Measurements from ENCODE around the gene FAM229B.
"Not testable (repeated sequence)": the region's sequence is repeated elsewhere in the genome, so short reads cannot be mapped to it uniquely, and the experiment has no call there.

Gene FAM229B

GRCh38 chr6:112065426-112065986 lies 21.9 kb upstream of the FAM229B start:
- no peak for DNase-seq

GRCh38 chr6:112066606-112067005 lies 20.8 kb upstream of the FAM229B start:
- no peak for DNase-seq

GRCh38 chr6:112081569-112081968 lies 5.8 kb upstream of the FAM229B start:
- DNase-seq: no peak

GRCh38 chr6:112085286-112086065 lies 1.9 kb upstream of the FAM229B start:
- DNase-seq: no peak

- peak in 1 of 2 experiments; percentile 40 for DNase-seq
Observed at GRCh38 chr6:112086744-112087135, 651 bp upstream of the FAM229B start.

- no peak for DNase-seq
Observed at GRCh38 chr6:112087916-112088315, 525 bp downstream of the FAM229B start.

- no peak for DNase-seq
Observed at GRCh38 chr6:112096901-112097300, 9.5 kb downstream of the FAM229B start.

- DNase-seq: no peak
Observed at GRCh38 chr6:112100561-112100960, 13.2 kb downstream of the FAM229B start.

GRCh38 chr6:112106026-112106425 lies 18.6 kb downstream of the FAM229B start:
- DNase-seq: not testable (repeated sequence)

- no peak for DNase-seq
Observed at GRCh38 chr6:112106562-112106961, 19.2 kb downstream of the FAM229B start.

GRCh38 chr6:112109262-112109661 lies 21.9 kb downstream of the FAM229B start:
- no peak for DNase-seq

GRCh38 chr6:112113431-112113830 lies 26.0 kb downstream of the FAM229B start:
- DNase-seq: no peak

- DNase-seq: no peak
Observed at GRCh38 chr6:112113918-112114317, 26.5 kb downstream of the FAM229B start.

- DNase-seq: no peak
Observed at GRCh38 chr6:112114577-112115223, 27.3 kb downstream of the FAM229B start.

GRCh38 chr6:112116221-112116620 lies 28.8 kb downstream of the FAM229B start:
- DNase-seq: no peak

- no peak for DNase-seq
Observed at GRCh38 chr6:112117554-112117953, 30.2 kb downstream of the FAM229B start.

- DNase-seq: no peak
Observed at GRCh38 chr6:112118034-112118433, 30.6 kb downstream of the FAM229B start.

- DNase-seq: no peak
Observed at GRCh38 chr6:112122756-112123155, 35.4 kb downstream of the FAM229B start.

- DNase-seq: no peak
Observed at GRCh38 chr6:112123982-112124381, 36.6 kb downstream of the FAM229B start.

- DNase-seq: no peak
Observed at GRCh38 chr6:112128208-112128607, 40.8 kb downstream of the FAM229B start.

- DNase-seq: no peak
Observed at GRCh38 chr6:112130878-112131277, 43.5 kb downstream of the FAM229B start.

- DNase-seq: no peak
Observed at GRCh38 chr6:112139052-112139451, 51.7 kb downstream of the FAM229B start.

- no peak for DNase-seq
Observed at GRCh38 chr6:112141707-112142106, 54.3 kb downstream of the FAM229B start.
